Right lobe of liver (tissue), 4 donors: ENCODE data around the gene EPN1.

Experiments
- POLR2A ChIP-seq: fragments of 450-650 bp; IDR thresholded peaks from one replicate; pipeline ENCODE4 v1.6.1; 2017; ENCODE audit warnings: antibody characterized with exemption, mild to moderate bottlenecking
- TF ChIP-seq, protein P1 (sequence below), 4 donors: fragments of 200-600 bp in 3 of 4; fragments of 450-650 bp in 1 of 4; IDR thresholded peaks; one replicate each; pipeline versions ENCODE4 v1.5.1 to v1.8.0; 2016 to 2022; ENCODE audit warnings: antibody characterized with exemption in 4 of 4, mild to moderate bottlenecking in 2 of 4
- donor health status: DM: no; HTN: no; CAD: no.
- donor health status: DM: no; HTN: no; CAD: no.
- donor health status: DM: no; HTN: yes; CAD: no.

DNA sequence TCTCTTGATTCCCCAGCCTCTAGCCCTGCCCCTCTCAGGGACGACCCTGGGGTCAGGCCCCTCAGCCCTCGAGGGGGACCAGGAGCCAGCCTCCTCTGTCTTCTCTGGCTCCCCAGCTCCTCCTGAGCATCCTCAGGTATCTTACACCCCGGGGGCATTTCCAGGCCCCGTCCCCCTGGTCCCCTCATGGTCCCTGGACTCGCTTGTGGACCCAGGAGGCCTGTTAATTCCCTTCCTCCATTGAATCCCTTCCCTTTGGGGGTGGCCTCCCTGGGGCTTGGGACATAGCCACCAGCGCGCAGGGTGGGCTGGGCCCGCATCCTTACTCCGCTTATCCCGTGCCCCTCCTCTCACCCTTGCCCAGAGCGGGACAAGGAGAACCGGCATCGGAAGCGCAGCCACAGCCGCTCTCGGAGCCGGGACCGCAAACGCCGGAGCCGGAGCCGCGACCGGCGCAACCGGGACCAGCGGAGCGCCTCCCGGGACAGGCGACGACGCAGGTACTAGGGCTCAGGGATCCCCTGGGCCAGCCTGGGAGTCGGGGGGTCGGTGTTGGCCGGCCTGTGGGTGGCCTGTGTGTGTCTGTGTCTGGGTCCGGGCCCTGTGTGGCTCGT lies 16.1 kb upstream of the EPN1 start:
- TF ChIP-seq, protein P1, sequence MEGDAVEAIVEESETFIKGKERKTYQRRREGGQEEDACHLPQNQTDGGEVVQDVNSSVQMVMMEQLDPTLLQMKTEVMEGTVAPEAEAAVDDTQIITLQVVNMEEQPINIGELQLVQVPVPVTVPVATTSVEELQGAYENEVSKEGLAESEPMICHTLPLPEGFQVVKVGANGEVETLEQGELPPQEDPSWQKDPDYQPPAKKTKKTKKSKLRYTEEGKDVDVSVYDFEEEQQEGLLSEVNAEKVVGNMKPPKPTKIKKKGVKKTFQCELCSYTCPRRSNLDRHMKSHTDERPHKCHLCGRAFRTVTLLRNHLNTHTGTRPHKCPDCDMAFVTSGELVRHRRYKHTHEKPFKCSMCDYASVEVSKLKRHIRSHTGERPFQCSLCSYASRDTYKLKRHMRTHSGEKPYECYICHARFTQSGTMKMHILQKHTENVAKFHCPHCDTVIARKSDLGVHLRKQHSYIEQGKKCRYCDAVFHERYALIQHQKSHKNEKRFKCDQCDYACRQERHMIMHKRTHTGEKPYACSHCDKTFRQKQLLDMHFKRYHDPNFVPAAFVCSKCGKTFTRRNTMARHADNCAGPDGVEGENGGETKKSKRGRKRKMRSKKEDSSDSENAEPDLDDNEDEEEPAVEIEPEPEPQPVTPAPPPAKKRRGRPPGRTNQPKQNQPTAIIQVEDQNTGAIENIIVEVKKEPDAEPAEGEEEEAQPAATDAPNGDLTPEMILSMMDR (IDR thresholded peaks at IDR 0.05): no peak
- TF ChIP-seq POLR2A: no peak
